ENCODE data around the gene TNFRSF19. TPM values are rescaled to one million over a fixed set of nuclear protein-coding genes. Genes with fewer than 3 reads are reported as not detected.

The TNFRSF19 gene
- total and polyA plus RNA-seq, 2 experiments from 2014 or later, result 19.8 to 25.3 TPM

- H3K4me2 ChIP-seq, result no peak overlapping the region
- no peak for TF ChIP-seq EZH2phosphoT487 (IDR thresholded peaks at IDR 0.05; ENCODE audit: low read depth, severe bottlenecking, unreplicated experiment)
- TF ChIP-seq, protein P1, sequence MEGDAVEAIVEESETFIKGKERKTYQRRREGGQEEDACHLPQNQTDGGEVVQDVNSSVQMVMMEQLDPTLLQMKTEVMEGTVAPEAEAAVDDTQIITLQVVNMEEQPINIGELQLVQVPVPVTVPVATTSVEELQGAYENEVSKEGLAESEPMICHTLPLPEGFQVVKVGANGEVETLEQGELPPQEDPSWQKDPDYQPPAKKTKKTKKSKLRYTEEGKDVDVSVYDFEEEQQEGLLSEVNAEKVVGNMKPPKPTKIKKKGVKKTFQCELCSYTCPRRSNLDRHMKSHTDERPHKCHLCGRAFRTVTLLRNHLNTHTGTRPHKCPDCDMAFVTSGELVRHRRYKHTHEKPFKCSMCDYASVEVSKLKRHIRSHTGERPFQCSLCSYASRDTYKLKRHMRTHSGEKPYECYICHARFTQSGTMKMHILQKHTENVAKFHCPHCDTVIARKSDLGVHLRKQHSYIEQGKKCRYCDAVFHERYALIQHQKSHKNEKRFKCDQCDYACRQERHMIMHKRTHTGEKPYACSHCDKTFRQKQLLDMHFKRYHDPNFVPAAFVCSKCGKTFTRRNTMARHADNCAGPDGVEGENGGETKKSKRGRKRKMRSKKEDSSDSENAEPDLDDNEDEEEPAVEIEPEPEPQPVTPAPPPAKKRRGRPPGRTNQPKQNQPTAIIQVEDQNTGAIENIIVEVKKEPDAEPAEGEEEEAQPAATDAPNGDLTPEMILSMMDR (IDR thresholded peaks at IDR 0.05; ENCODE audit: poor library complexity), result no peak
- TF ChIP-seq EZH2 (IDR thresholded peaks at IDR 0.05; ENCODE audit: borderline replicate concordance), result no peak
- H3K27ac ChIP-seq, result no peak overlapping the region
- H3K36me3 ChIP-seq (replicated peaks; ENCODE audit: insufficient read depth, low read depth), result no peaks in the 10 kb centered on the region
- WGBS (ENCODE audit: low lambda C conversion rate, missing lambda C conversion rate), result 91% methylated on average over 5 of the region's 5 CpGs
- peaks cover 6% of the 10 kb centered on the region for H3K9me3 ChIP-seq (ENCODE audit: low read depth)
- no peak overlapping the region for H3K4me3 ChIP-seq
- H3K27me3 ChIP-seq, result no peaks in the 10 kb centered on the region
- H4K20me1 ChIP-seq (ENCODE audit: insufficient read depth, poor library complexity, severe bottlenecking), result no peaks in the 10 kb centered on the region
- DNase-seq (ENCODE audit: low spot score), result no peak
- H3K79me2 ChIP-seq, result no peaks in the 10 kb centered on the region
- no peak overlapping the region for H2AFZ ChIP-seq
- H3K9me2 ChIP-seq (replicated peaks; ENCODE audit: insufficient read depth), result no peaks in the 10 kb centered on the region
- H3K4me1 ChIP-seq (ENCODE audit: insufficient read depth), result no peaks in the 10 kb centered on the region
Observed at GRCh38 chr13:23687614-23688013, 117.4 kb downstream of the TNFRSF19 start.

DNA sequence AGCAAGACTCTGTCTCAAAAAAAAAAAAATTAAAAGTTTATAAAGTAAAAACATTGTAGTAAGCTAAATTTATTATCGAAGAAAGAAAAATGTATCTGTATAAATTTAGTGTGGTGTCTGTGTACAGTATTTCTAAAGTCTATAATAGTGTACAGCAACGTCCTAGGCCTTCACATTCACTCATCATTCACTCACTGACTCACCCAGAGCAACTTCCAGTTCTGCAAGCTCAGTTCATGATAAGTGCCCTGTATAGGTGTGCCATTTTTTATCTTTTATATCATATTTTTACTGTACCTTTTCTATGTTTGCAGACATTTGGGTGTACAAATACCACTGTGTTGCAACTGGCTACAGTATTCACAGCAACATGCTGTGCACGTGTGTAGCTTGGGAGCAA, 118.1 kb downstream of the TNFRSF19 start:
- Histone ChIP-seq H3K79me2 (no peaks in the 10 kb centered on the region), H3K27ac (no peak overlapping the region), H4K20me1 (ENCODE audit: insufficient read depth, poor library complexity, severe bottlenecking) (no peaks in the 10 kb centered on the region), H3K9me3 (ENCODE audit: low read depth) (peaks cover 6% of the 10 kb centered on the region), H3K4me3 (no peak overlapping the region), H3K4me2 (no peak overlapping the region), H3K9me2 (replicated peaks; ENCODE audit: insufficient read depth) (no peaks in the 10 kb centered on the region), H3K27me3 (no peaks in the 10 kb centered on the region), H3K4me1 (ENCODE audit: insufficient read depth) (no peaks in the 10 kb centered on the region), H2AFZ (no peak overlapping the region), H3K36me3 (replicated peaks; ENCODE audit: insufficient read depth, low read depth) (no peaks in the 10 kb centered on the region)
- TF ChIP-seq EZH2phosphoT487 (IDR thresholded peaks at IDR 0.05; ENCODE audit: low read depth, severe bottlenecking, unreplicated experiment) (no peak), EZH2 (IDR thresholded peaks at IDR 0.05; ENCODE audit: borderline replicate concordance) (no peak)
- TF ChIP-seq, protein P1 (IDR thresholded peaks at IDR 0.05; ENCODE audit: poor library complexity), result no peak
- DNase-seq (ENCODE audit: low spot score), result no peak
- WGBS (ENCODE audit: low lambda C conversion rate, missing lambda C conversion rate), result 93% methylated on average over 3 of the region's 3 CpGs

- no peak for TF ChIP-seq EZH2phosphoT487 (IDR thresholded peaks at IDR 0.05; ENCODE audit: low read depth, severe bottlenecking, unreplicated experiment)
- TF ChIP-seq, protein P1 (IDR thresholded peaks at IDR 0.05; ENCODE audit: poor library complexity), result no peak
- no peak for TF ChIP-seq EZH2 (IDR thresholded peaks at IDR 0.05; ENCODE audit: borderline replicate concordance)
- H3K79me2 ChIP-seq, result no peaks in the 10 kb centered on the region
- no peaks in the 10 kb centered on the region for H3K4me1 ChIP-seq (ENCODE audit: insufficient read depth)
- H3K36me3 ChIP-seq (replicated peaks; ENCODE audit: insufficient read depth, low read depth), result no peaks in the 10 kb centered on the region
- WGBS (ENCODE audit: low lambda C conversion rate, missing lambda C conversion rate), result 81% methylated on average over 3 of the region's 3 CpGs
- no peaks in the 10 kb centered on the region for H3K9me2 ChIP-seq (replicated peaks; ENCODE audit: insufficient read depth)
- no peak overlapping the region for H2AFZ ChIP-seq
- H3K27me3 ChIP-seq, result no peaks in the 10 kb centered on the region
- no peak overlapping the region for H3K4me3 ChIP-seq
- no peaks in the 10 kb centered on the region for H3K9me3 ChIP-seq (ENCODE audit: low read depth)
- H3K4me2 ChIP-seq, result no peak overlapping the region
- no peak for DNase-seq (ENCODE audit: low spot score)
- no peak overlapping the region for H3K27ac ChIP-seq
- H4K20me1 ChIP-seq (ENCODE audit: insufficient read depth, poor library complexity, severe bottlenecking), result no peaks in the 10 kb centered on the region
Observed at GRCh38 chr13:23690668-23691067, 120.5 kb downstream of the TNFRSF19 start.

GRCh38 chr13:23692816-23693215, 122.6 kb downstream of the TNFRSF19 start:
- no peak for DNase-seq (ENCODE audit: low spot score)
- no peaks in the 10 kb centered on the region for H3K36me3 ChIP-seq (replicated peaks; ENCODE audit: insufficient read depth, low read depth)
- H3K9me3 ChIP-seq (ENCODE audit: low read depth), result no peaks in the 10 kb centered on the region
- H2AFZ ChIP-seq, result no peak overlapping the region
- H3K27ac ChIP-seq, result no peak overlapping the region
- H3K9me2 ChIP-seq (replicated peaks; ENCODE audit: insufficient read depth), result no peaks in the 10 kb centered on the region
- no peak overlapping the region for H3K4me2 ChIP-seq
- TF ChIP-seq EZH2phosphoT487 (IDR thresholded peaks at IDR 0.05; ENCODE audit: low read depth, severe bottlenecking, unreplicated experiment) (no peak), EZH2 (IDR thresholded peaks at IDR 0.05; ENCODE audit: borderline replicate concordance) (no peak)
- TF ChIP-seq, protein P1 (IDR thresholded peaks at IDR 0.05; ENCODE audit: poor library complexity), result no peak
- H3K4me1 ChIP-seq (ENCODE audit: insufficient read depth), result no peaks in the 10 kb centered on the region
- WGBS (ENCODE audit: low lambda C conversion rate, missing lambda C conversion rate), result 81% methylated on average over 3 of the region's 3 CpGs
- H4K20me1 ChIP-seq (ENCODE audit: insufficient read depth, poor library complexity, severe bottlenecking), result no peaks in the 10 kb centered on the region
- H3K27me3 ChIP-seq, result no peaks in the 10 kb centered on the region
- H3K4me3 ChIP-seq, result no peak overlapping the region
- no peaks in the 10 kb centered on the region for H3K79me2 ChIP-seq
